ENCODE results near the gene PTCHD1. TPM values are rescaled to one million over a fixed set of nuclear protein-coding genes. Genes with fewer than 3 reads are reported as not detected.
A peak's percentile ranks its signal among the peaks of the same experiment; 100 is the strongest.

Gene PTCHD1
- total RNA-seq (not detected), polyA plus RNA-seq (not detected), total RNA-seq (0 to 0.25 (median 0) reads per million in 6 experiments)

GRCh38 chrX:23334848-23335599 lies at the start of gene PTCHD1:
TSS of gene PTCHD1 (plus strand) at chrX:23334849. CDS start at chrX:23334876, 27 bp downstream.
- peaks cover 0 to 7% (median 0%) of the 10 kb centered on the region in 9 donors for H3K9me3 Mint-ChIP-seq
- H3K27me3 Mint-ChIP-seq: peaks cover 18 to 45% (median 31%) of the 10 kb centered on the region in 5 donors
- H3K4me1 Mint-ChIP-seq: peaks cover 6 to 17% (median 11%) of the 10 kb centered on the region in 4 donors
- no peak for DNase-seq
- no peak for ATAC-seq
- POLR2A ChIA-PET: no interaction called here
- peaks cover 0 to 3% (median 0%) of the 10 kb centered on the region in 3 donors for H3K36me3 Mint-ChIP-seq
- peak within 1 kb of the TSS in 1 of 10 donors; percentile 53 for H3K27ac Mint-ChIP-seq
- H3K4me3 Mint-ChIP-seq: peak within 1 kb of the TSS in 6 of 10 donors; percentile 15 to 64 (median 46)

DNA sequence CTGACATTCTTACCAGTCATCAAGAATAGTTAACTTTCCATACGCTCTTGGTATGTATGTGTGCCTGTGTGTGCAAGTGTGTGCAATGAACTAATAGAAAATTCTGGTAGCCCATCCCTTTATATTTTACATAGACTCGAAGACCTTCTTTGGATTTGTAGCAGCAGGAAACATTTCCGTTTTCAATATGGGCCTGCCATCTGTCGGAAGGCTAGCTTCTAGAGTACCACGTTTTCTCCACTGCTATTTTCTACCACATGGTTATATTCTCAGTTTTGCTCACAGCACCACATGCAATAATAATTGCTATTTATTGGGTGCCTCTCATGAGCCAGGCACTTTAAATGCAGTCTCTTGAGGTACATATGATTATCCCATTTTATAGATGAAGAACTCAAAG lies 47.9 kb upstream of the PTCHD1 start:
- Mint-ChIP-seq H3K27ac (no peak overlapping the region), H3K4me3 (no peak overlapping the region), H3K9me3 (no peaks in the 10 kb centered on the region), H3K27me3 (no peaks in the 10 kb centered on the region), H3K36me3 (no peaks in the 10 kb centered on the region), H3K4me1 (no peaks in the 10 kb centered on the region)
- DNase-seq (no peak), ATAC-seq (no peak)
- POLR2A ChIA-PET: no interaction called here

DNA sequence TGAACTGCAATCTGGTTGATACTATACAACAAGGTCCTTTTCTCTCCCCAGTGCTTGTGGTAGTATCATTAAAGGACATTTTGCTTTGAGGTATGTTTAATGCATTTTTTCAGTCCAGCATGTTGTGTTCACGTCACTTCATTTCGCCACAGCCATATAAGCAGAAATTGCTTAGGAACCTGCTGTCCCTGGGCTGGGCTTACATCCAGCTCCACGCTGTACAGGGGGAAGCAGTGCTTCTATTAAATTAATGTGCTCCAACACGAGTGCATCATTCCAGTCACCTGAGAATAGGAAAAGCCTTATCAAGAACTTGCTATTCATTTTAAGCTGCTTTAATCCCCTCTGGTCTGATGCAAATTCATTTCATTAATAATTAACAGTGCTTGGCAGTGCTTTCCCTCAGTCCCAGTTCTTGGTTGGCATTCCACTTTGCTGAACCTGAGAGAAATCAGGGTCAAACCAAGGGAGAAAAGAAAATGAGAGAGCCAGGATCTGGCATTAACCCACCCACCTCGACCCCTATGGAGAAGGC lies 47.4 kb upstream of the PTCHD1 start:
- POLR2A ChIA-PET: no interaction called here
- Mint-ChIP-seq H3K4me3 (no peak overlapping the region), H3K4me1 (no peaks in the 10 kb centered on the region), H3K27ac (no peak overlapping the region), H3K9me3 (no peaks in the 10 kb centered on the region), H3K36me3 (no peaks in the 10 kb centered on the region), H3K27me3 (no peaks in the 10 kb centered on the region)
- DNase-seq (no peak), ATAC-seq (no peak)

- ATAC-seq: no peak
- DNase-seq: no peak
- H3K36me3 Mint-ChIP-seq: no peaks in the 10 kb centered on the region
- no peaks in the 10 kb centered on the region for H3K27me3 Mint-ChIP-seq
- no peaks in the 10 kb centered on the region for H3K9me3 Mint-ChIP-seq
- H3K4me3 Mint-ChIP-seq: no peak overlapping the region
- POLR2A ChIA-PET: no interaction called here
- H3K4me1 Mint-ChIP-seq: no peaks in the 10 kb centered on the region
- no peak overlapping the region for H3K27ac Mint-ChIP-seq
Observed at GRCh38 chrX:23292354-23292987, 42.2 kb upstream of the PTCHD1 start.

DNA sequence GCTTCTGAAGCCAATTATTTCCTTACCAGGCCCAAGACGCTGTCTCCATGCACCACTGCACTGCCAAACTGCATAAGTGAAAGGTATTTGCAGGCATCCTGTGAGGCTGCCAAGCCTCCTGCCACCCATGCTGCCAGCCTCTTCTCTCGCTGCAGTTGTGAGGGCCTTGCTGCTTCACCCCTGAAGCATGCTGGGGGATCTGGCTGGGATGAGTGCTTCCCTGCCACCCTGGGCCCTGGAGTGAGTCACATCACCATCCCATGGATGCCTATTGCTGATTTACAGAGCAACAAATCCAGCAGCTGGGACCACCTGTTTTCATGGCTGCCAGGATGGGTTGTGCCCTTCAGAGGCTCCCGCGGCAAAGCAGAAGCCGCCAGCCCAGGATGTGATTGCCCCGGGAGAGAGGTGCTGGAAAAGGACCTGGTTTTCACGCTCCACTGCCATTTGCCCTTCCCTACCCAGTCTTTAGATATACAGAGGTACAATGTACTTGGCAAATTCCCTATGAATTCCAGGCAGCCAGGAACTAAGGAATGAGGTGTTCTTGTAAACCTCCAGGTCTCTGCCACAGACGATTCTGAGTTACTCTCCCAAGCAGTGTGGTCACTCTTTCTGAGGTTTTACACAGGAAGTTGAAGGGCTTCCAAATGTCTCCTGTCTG lies 41.5 kb upstream of the PTCHD1 start:
- ATAC-seq (no peak), DNase-seq (no peak)
- H3K4me3 Mint-ChIP-seq: no peak overlapping the region
- no peak overlapping the region for H3K27ac Mint-ChIP-seq
- H3K4me1 Mint-ChIP-seq: no peaks in the 10 kb centered on the region
- H3K9me3 Mint-ChIP-seq: no peaks in the 10 kb centered on the region
- no peaks in the 10 kb centered on the region for H3K27me3 Mint-ChIP-seq
- POLR2A ChIA-PET: no interaction called here
- no peaks in the 10 kb centered on the region for H3K36me3 Mint-ChIP-seq

GRCh38 chrX:23304881-23305280 lies 29.8 kb upstream of the PTCHD1 start:
- Mint-ChIP-seq H3K4me1 (no peaks in the 10 kb centered on the region), H3K27me3 (peaks cover 0 to 10% (median 0%) of the 10 kb centered on the region in 5 donors), H3K36me3 (no peaks in the 10 kb centered on the region), H3K9me3 (no peaks in the 10 kb centered on the region), H3K4me3 (no peak overlapping the region), H3K27ac (no peak overlapping the region)
- no peak for ATAC-seq
- POLR2A ChIA-PET: no interaction called here
- no peak for DNase-seq

GRCh38 chrX:23311731-23312130 lies 22.9 kb upstream of the PTCHD1 start:
- Mint-ChIP-seq H3K27me3 (peaks cover 0 to 10% (median 1%) of the 10 kb centered on the region in 5 donors), H3K9me3 (peaks cover 0 to 2% (median 0%) of the 10 kb centered on the region in 9 donors), H3K4me3 (no peak overlapping the region), H3K27ac (no peak overlapping the region), H3K4me1 (no peaks in the 10 kb centered on the region), H3K36me3 (no peaks in the 10 kb centered on the region)
- POLR2A ChIA-PET: no interaction called here
- ATAC-seq (no peak), DNase-seq (no peak)

DNA sequence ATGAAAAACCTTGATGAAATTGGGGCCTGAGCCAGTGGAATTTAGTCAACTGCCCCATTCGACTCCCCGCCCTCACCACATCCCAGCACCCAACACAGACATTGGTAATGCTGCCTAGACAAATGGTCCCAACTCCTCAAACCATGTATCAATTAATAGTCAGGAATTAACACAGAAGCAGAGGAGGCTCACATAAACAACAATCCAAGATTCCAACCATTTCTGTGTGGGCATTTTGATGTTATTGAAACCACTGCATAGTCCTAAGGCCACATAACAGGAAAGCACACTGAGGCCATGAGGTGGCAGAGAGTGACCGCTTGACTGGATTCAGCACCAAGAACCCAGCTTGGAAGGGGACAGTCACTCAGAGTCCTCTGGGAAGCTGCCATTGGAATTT lies 22.5 kb upstream of the PTCHD1 start:
- no peak overlapping the region for H3K27ac Mint-ChIP-seq
- H3K36me3 Mint-ChIP-seq: no peaks in the 10 kb centered on the region
- POLR2A ChIA-PET: no interaction called here
- no peak overlapping the region for H3K4me3 Mint-ChIP-seq
- ATAC-seq: no peak
- H3K4me1 Mint-ChIP-seq: no peaks in the 10 kb centered on the region
- H3K9me3 Mint-ChIP-seq: peaks cover 0 to 2% (median 0%) of the 10 kb centered on the region in 9 donors
- peaks cover 0 to 10% (median 1%) of the 10 kb centered on the region in 5 donors for H3K27me3 Mint-ChIP-seq
- no peak for DNase-seq

DNA sequence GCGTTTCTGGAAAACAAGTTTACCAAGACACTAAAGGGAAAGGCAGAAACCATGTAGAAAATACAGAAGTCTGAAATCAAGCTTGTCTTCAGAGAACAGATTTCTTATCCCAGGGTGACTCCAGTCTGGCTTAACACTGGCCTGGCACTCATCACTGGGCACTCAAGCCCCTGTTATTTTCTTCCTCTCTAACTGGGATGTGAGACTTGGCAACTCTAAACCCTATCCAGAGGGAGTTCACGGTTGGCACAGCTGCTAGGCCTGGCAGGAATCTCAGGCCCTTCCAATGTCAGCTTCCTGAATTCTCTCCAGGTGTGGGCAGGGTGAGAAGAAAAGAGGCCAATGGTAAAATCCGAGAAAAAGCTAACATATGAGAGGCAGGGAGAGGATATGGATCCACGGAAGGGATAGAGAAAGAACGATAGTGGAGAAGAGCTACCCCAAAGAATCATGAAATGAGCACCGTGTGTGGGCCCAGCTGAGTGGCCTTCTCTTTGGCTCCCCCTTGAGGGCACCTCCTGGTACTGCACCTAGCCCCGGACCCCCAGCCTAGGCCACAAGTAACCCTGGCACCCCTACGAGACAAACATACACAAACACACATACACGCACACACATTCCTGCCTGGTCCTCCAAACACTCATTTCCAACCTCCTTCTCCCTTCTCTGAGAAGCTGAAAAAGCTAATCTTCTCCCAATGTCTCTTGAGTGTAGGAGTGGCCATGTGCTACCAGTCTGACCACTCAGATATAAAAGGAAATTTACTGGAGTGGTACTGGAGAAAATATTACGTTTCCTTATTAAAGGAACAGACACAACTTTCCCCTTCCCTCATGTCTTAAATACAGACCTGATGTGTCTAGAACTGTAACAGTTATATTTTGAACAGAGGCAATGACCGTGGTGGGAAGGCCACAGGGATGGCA lies 16.6 kb upstream of the PTCHD1 start:
- POLR2A ChIA-PET: no interaction called here
- peak in 1 of 2 donors; percentile 42 for ATAC-seq

GRCh38 chrX:23327104-23327503 lies 7.5 kb upstream of the PTCHD1 start:
- H3K4me3 Mint-ChIP-seq: no peak overlapping the region
- POLR2A ChIA-PET: no interaction called here

More for the DNA sequence above, 16.6 kb upstream of the PTCHD1 start:
- peaks cover 0 to 4% (median 0%) of the 10 kb centered on the region in 5 donors for H3K27me3 Mint-ChIP-seq
- no peak overlapping the region for H3K4me3 Mint-ChIP-seq
- no peaks in the 10 kb centered on the region for H3K4me1 Mint-ChIP-seq
- no peaks in the 10 kb centered on the region for H3K36me3 Mint-ChIP-seq
- DNase-seq: peak in 5 of 10 donors; percentile 1 to 32 (median 23)
- H3K27ac Mint-ChIP-seq: no peak overlapping the region
- no peaks in the 10 kb centered on the region for H3K9me3 Mint-ChIP-seq

GRCh38 chrX:23331701-23332100 lies 2.9 kb upstream of the PTCHD1 start:
- ATAC-seq (no peak), DNase-seq (no peak)
- peak overlapping the region in 5 of 10 donors; percentile 7 to 57 (median 26) for H3K4me3 Mint-ChIP-seq
- H3K27me3 Mint-ChIP-seq: peaks cover 17 to 50% (median 28%) of the 10 kb centered on the region in 5 donors
- H3K36me3 Mint-ChIP-seq: peaks cover 0 to 3% (median 0%) of the 10 kb centered on the region in 3 donors
- no peak overlapping the region for H3K27ac Mint-ChIP-seq
- peaks cover 0 to 10% (median 0%) of the 10 kb centered on the region in 9 donors for H3K9me3 Mint-ChIP-seq
- H3K4me1 Mint-ChIP-seq: peaks cover 6 to 17% (median 11%) of the 10 kb centered on the region in 4 donors
- POLR2A ChIA-PET: no interaction called here

More at GRCh38 chrX:23327104-23327503, 7.5 kb upstream of the PTCHD1 start:
- DNase-seq: no peak
- H3K9me3 Mint-ChIP-seq: peaks cover 0 to 9% (median 0%) of the 10 kb centered on the region in 9 donors
- ATAC-seq: no peak
- peaks cover 0 to 7% (median 1%) of the 10 kb centered on the region in 4 donors for H3K4me1 Mint-ChIP-seq
- H3K36me3 Mint-ChIP-seq: no peaks in the 10 kb centered on the region
- H3K27ac Mint-ChIP-seq: no peak overlapping the region
- peaks cover 5 to 34% (median 12%) of the 10 kb centered on the region in 5 donors for H3K27me3 Mint-ChIP-seq
